ENCODE measurements around the gene FAM43A. TPM values are rescaled to one million over a fixed set of nuclear protein-coding genes. Genes with fewer than 3 reads are reported as not detected.

FAM43A gene, protein sequence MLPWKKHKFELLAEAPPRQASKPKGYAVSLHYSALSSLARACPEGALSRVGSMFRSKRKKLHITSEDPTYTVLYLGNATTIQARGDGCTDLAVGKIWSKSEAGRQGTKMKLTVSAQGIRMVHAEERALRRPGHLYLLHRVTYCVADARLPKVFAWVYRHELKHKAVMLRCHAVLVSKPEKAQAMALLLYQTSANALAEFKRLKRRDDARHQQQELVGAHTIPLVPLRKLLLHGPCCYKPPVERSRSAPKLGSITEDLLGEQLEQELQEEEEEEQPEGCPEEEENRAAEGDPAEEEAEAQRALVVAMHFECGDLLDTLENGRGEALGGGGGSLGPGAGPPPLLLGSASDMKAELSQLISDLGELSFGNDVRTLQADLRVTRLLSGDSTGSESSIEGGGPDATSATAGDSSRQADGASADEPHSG
- total RNA-seq = 3.1 TPM

DNA sequence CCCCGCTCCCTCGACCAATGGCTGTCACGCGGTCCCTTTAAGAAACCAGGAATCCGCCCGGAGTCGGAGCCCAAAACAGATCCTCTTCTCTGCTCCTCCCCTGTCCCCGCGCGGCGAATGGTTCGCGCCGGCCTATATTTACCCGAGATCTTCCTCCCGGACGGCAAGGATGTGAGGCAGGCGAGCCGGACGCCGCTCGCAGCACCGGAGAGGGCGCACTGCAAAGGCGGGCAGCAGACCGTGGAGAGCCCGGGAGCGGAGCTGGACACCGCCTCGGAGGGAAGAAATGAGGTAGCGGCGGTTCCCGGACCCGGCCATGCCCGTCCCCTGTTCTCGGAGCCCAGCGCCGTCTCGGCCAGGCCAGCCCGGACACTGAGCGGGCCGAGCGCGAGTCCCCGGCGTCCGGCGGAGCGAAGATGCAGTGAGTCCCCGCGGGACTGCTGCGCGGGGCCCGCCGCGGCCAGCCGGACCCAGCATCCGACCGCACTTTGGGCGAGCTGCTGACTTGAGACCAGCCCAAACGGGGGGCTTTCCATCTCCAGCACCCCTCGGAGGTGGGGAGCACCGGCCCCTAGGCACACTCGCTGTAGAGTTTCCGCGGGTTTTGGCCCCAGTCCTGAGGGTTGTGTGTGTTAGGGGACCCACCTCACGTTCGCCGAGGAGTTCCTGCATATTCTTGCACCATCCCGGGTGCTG, at the start of gene FAM43A:
Gene FAM43A (plus strand): TSS at position 166 of the 696 bp plus-strand sequence. CDS start 944 bp downstream, outside the sequence.

GRCh38 chr3:194671900-194672808, 13.5 kb upstream of the FAM43A start, which contains the start of gene LSG1:
LSG1 (minus strand) TSS chr3:194672191; CDS start chr3:194672162, 29 bp downstream.

Small RNA genes within 50 kb of the gene (small RNA-seq; reads per million reads assigned to genes)
- not detected for gene AC046143.2 (ENCODE audit: low replicate concordance)

Other genes with a start within 250 kb of the FAM43A start
- 217 TPM for gene ATP13A3, start 198.9 kb upstream of the FAM43A start, total RNA-seq
- gene TMEM44, start 52.5 kb upstream of the FAM43A start, total RNA-seq = 51.6 TPM
- gene LSG1, start 13.7 kb upstream of the FAM43A start, total RNA-seq = 66.0 TPM

Data from parietal lobe (tissue), 2 donors.